ENCODE measurements around the gene MIPEP. TPM values are rescaled to one million over a fixed set of nuclear protein-coding genes. Genes with fewer than 3 reads are reported as not detected.

Gene MIPEP
- total and polyA plus RNA-seq, 9 of the 15 experiments (the other 6 are each of a cell fraction or from before 2014, with no cell fraction given): 1.7 to 19.3 (median 13.1) TPM

GRCh38 chr13:23859904-23860303, 29.3 kb downstream of the MIPEP start (continued):
- no peak for TF ChIP-seq FOXA1 (IDR thresholded peaks at IDR 0.05; ENCODE audit: borderline replicate concordance)
- no peak for TF ChIP-seq BHLHE40 (IDR thresholded peaks at IDR 0.05; ENCODE audit: low read length)
- no peak for TF ChIP-seq ZZZ3 (IDR thresholded peaks at IDR 0.05)
- TF ChIP-seq MBD1 (CRISPR knock-in tag; IDR thresholded peaks at IDR 0.05): no peak
- no peak for TF ChIP-seq ZNF263 (CRISPR knock-in tag; IDR thresholded peaks at IDR 0.05; ENCODE audit: borderline replicate concordance)
- TF ChIP-seq ELK3 (CRISPR knock-in tag; IDR thresholded peaks at IDR 0.05): no peak
- TF ChIP-seq MGA (IDR thresholded peaks at IDR 0.05): no peak
- TF ChIP-seq CREB5 (CRISPR knock-in tag; IDR thresholded peaks at IDR 0.05): no peak
- peak; percentile 51 for TF ChIP-seq MEIS2 (IDR thresholded peaks at IDR 0.05; ENCODE audit: partially characterized antibody)
- TF ChIP-seq MTF1 (CRISPR knock-in tag; IDR thresholded peaks at IDR 0.05; ENCODE audit: borderline replicate concordance): no peak

Measured in K562 (cell line).